Measurements from ENCODE around the gene RPS3. TPM values are rescaled to one million over a fixed set of nuclear protein-coding genes. Genes with fewer than 3 reads are reported as not detected.
"Not testable (repeated sequence)": the region's sequence is repeated elsewhere in the genome, so short reads cannot be mapped to it uniquely, and the experiment has no call there.

The RPS3 gene
- total and polyA plus RNA-seq, 2 donors (not counting 1 experiment from before 2014, with no cell fraction given) = 3,389 to 3,642 TPM

DNA sequence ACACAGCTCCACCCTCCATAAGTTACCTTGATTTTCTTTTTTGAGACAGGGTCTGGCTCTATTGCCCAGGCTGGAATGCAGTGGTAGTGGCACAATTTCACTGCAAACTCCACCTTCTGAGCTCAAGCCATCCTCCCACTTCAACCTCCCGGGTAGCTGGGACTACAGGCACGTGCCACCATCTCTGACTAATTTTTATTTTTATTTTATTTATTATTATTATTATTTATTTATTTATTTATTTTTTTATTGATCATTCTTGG is 9.6 kb downstream of the RPS3 start:
- WGBS (ENCODE audit: insufficient coverage) = no CpG with 5 or more reads among the region's 2 CpGs
- Histone ChIP-seq H3K4me1 (ENCODE audit: control insufficient read depth in 2 of 2, insufficient read depth in 2 of 2, low read length in 2 of 2) (no peaks in the 10 kb centered on the region), H3K27me3 (replicated peaks in 1 of 4; ENCODE audit: control extremely low read depth in 1 of 4, control insufficient read depth in 3 of 4, insufficient read depth in 4 of 4, low read length in 3 of 4) (no peaks in the 10 kb centered on the region), H4K20me1 (ENCODE audit: control insufficient read depth, insufficient read depth, low read length, poor library complexity, severe bottlenecking) (peaks cover 42% of the 10 kb centered on the region), H3K9me3 (ENCODE audit: control extremely low read depth in 1 of 3, control insufficient read depth in 2 of 3, insufficient read depth in 1 of 3, low read length in 2 of 3) (no peaks in the 10 kb centered on the region), H3K36me3 (replicated peaks in 1 of 2; ENCODE audit: control extremely low read depth in 1 of 2, control insufficient read depth in 1 of 2, extremely low read depth in 1 of 2, insufficient read depth in 2 of 2, low read length in 1 of 2) (peaks cover 9 to 49% of the 10 kb centered on the region in 2 experiments), H3K4me2 (replicated peaks; ENCODE audit: low read depth, low read length, poor library complexity, severe bottlenecking) (no peak overlapping the region), H3K4me3 (ENCODE audit: control extremely low read depth in 1 of 5, extremely low read depth in 1 of 5, insufficient read depth in 1 of 5, low read depth in 2 of 5, low read length in 4 of 5) (no peak overlapping the region), H3K79me2 (ENCODE audit: control insufficient read depth, insufficient read depth, low read length) (peaks cover 12% of the 10 kb centered on the region), H2AFZ (ENCODE audit: insufficient read depth, low read depth, low read length, poor library complexity, severe bottlenecking) (no peak overlapping the region), H3K9ac (ENCODE audit: low read length) (no peak overlapping the region), H3K27ac (ENCODE audit: low read length in 2 of 2) (no peak overlapping the region)
- Mint-ChIP-seq H3K27ac (no peak overlapping the region), H3K27me3 (no peaks in the 10 kb centered on the region), H3K4me1 (peaks cover 12% of the 10 kb centered on the region), H3K9me3 (ENCODE audit: insufficient read depth) (no peaks in the 10 kb centered on the region), H3K4me3 (no peak overlapping the region)
- TF ChIP-seq CTCF (IDR thresholded peaks at IDR 0.05) (no peak), EZH2 (IDR thresholded peaks at IDR 0.05; ENCODE audit: borderline replicate concordance, insufficient read depth, low read depth, low read length, poor library complexity, severe bottlenecking) (no peak)
- ChIA-PET CTCF (interaction anchor here (0.9 to 2.7 kb wide), 12 partner anchors 7 to 161 kb away, joined by 3 to 22 read pairs (median 6); partner anchors contain the start of genes GDPD5 and RPS3), POLR2A (no interaction called here)
- ATAC-seq (ENCODE audit: low read depth) (no peak), DNase-seq (no peak)
- intact Hi-C loops (cut with micrococcal nuclease) = loop anchor here (1.0 to 10.0 kb wide), 2 partner anchors 123 to 826 kb away; no protein-coding TSS in a partner anchor

- H3K4me1 Mint-ChIP-seq; H3K9ac ChIP-seq (ENCODE audit: low read length); H3K27ac Mint-ChIP-seq; ATAC-seq (ENCODE audit: low read depth); H3K27me3 ChIP-seq (replicated peaks in 1 of 4; ENCODE audit: control extremely low read depth in 1 of 4, control insufficient read depth in 3 of 4, insufficient read depth in 4 of 4, low read length in 3 of 4); H3K4me3 ChIP-seq (ENCODE audit: control extremely low read depth in 1 of 5, extremely low read depth in 1 of 5, insufficient read depth in 1 of 5, low read depth in 2 of 5, low read length in 4 of 5); POLR2A ChIA-PET; H3K4me2 ChIP-seq (replicated peaks; ENCODE audit: low read depth, low read length, poor library complexity, severe bottlenecking); H3K27ac ChIP-seq (ENCODE audit: low read length in 2 of 2); H3K4me3 Mint-ChIP-seq; H3K9me3 ChIP-seq (ENCODE audit: control extremely low read depth in 1 of 3, control insufficient read depth in 2 of 3, insufficient read depth in 1 of 3, low read length in 2 of 3); H3K27me3 Mint-ChIP-seq; H2AFZ ChIP-seq (ENCODE audit: insufficient read depth, low read depth, low read length, poor library complexity, severe bottlenecking); H3K9me3 Mint-ChIP-seq (ENCODE audit: insufficient read depth); DNase-seq; H3K4me1 ChIP-seq (ENCODE audit: control insufficient read depth in 2 of 2, insufficient read depth in 2 of 2, low read length in 2 of 2); CTCF ChIA-PET: not testable (repeated sequence)
- WGBS (ENCODE audit: insufficient coverage) = 100% methylated on average over 1 of the region's 33 CpGs
- intact Hi-C loops (cut with micrococcal nuclease) = loop anchor here (10.0 kb wide), 1 partner anchor 825 kb away; no protein-coding TSS in a partner anchor
- Histone ChIP-seq H4K20me1 (ENCODE audit: control insufficient read depth, insufficient read depth, low read length, poor library complexity, severe bottlenecking) (peaks cover 33% of the 10 kb centered on the region), H3K36me3 (replicated peaks in 1 of 2; ENCODE audit: control extremely low read depth in 1 of 2, control insufficient read depth in 1 of 2, extremely low read depth in 1 of 2, insufficient read depth in 2 of 2, low read length in 1 of 2) (peaks cover 7 to 41% of the 10 kb centered on the region in 2 experiments), H3K79me2 (ENCODE audit: control insufficient read depth, insufficient read depth, low read length) (peaks cover 12% of the 10 kb centered on the region)
Measured at GRCh38 chr11:75409971-75410370, 10.7 kb downstream of the RPS3 start.

- H3K36me3 ChIP-seq (replicated peaks in 1 of 2; ENCODE audit: control extremely low read depth in 1 of 2, control insufficient read depth in 1 of 2, extremely low read depth in 1 of 2, insufficient read depth in 2 of 2, low read length in 1 of 2) = peaks cover 0 to 24% of the 10 kb centered on the region in 2 experiments
- H3K27me3 Mint-ChIP-seq; DNase-seq; H2AFZ ChIP-seq (ENCODE audit: insufficient read depth, low read depth, low read length, poor library complexity, severe bottlenecking); POLR2A ChIA-PET; H3K4me2 ChIP-seq (replicated peaks; ENCODE audit: low read depth, low read length, poor library complexity, severe bottlenecking); H3K4me1 Mint-ChIP-seq; H3K27ac Mint-ChIP-seq; H3K4me3 Mint-ChIP-seq; H3K4me1 ChIP-seq (ENCODE audit: control insufficient read depth in 2 of 2, insufficient read depth in 2 of 2, low read length in 2 of 2); H3K27ac ChIP-seq (ENCODE audit: low read length in 2 of 2); H3K9me3 Mint-ChIP-seq (ENCODE audit: insufficient read depth); H3K9ac ChIP-seq (ENCODE audit: low read length); H3K4me3 ChIP-seq (ENCODE audit: control extremely low read depth in 1 of 5, extremely low read depth in 1 of 5, insufficient read depth in 1 of 5, low read depth in 2 of 5, low read length in 4 of 5); H3K9me3 ChIP-seq (ENCODE audit: control extremely low read depth in 1 of 3, control insufficient read depth in 2 of 3, insufficient read depth in 1 of 3, low read length in 2 of 3); intact Hi-C loops (cut with micrococcal nuclease); H3K27me3 ChIP-seq (replicated peaks in 1 of 4; ENCODE audit: control extremely low read depth in 1 of 4, control insufficient read depth in 3 of 4, insufficient read depth in 4 of 4, low read length in 3 of 4); ATAC-seq (ENCODE audit: low read depth): not testable (repeated sequence)
- peaks cover 11% of the 10 kb centered on the region for H3K79me2 ChIP-seq (ENCODE audit: control insufficient read depth, insufficient read depth, low read length)
- peaks cover 17% of the 10 kb centered on the region for H4K20me1 ChIP-seq (ENCODE audit: control insufficient read depth, insufficient read depth, low read length, poor library complexity, severe bottlenecking)
- WGBS (ENCODE audit: insufficient coverage) = 100% methylated on average over 5 of the region's 10 CpGs
- CTCF ChIA-PET = interaction anchor here (0.7 to 1.1 kb wide), 4 partner anchors 12 to 64 kb away, joined by 3 to 5 read pairs (median 3); no protein-coding TSS in a partner anchor
Measured at GRCh38 chr11:75413146-75413545, 13.8 kb downstream of the RPS3 start.
